T47D (cell line): Measurements from ENCODE around the gene TAC4.

Experiments
- DNase-seq, 2 experiments: peaks; one replicate each; pipeline versions ENCODE4 v3.0.0 to v3.0.0-alpha.2; 2011 to 2012; ENCODE audit warnings: low read depth in 1 of 2, low spot score in 1 of 2
- JUND ChIP-seq: IDR thresholded peaks from 2 replicates; pipeline ENCODE4 v1.6.1; 2012; ENCODE audit warnings: low read depth
- in situ Hi-C: cut with HindIII; loops from 2 replicates; pipeline ENCODE4 v1.10.0; 2016; ENCODE audit warnings: low sequenced_read_pairs, low pct_unique_long_range_greater_than_20kb

Gene TAC4, protein sequence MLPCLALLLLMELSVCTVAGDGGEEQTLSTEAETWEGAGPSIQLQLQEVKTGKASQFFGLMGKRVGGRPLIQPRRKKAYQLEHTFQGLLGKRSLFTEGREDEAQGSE

DNA sequence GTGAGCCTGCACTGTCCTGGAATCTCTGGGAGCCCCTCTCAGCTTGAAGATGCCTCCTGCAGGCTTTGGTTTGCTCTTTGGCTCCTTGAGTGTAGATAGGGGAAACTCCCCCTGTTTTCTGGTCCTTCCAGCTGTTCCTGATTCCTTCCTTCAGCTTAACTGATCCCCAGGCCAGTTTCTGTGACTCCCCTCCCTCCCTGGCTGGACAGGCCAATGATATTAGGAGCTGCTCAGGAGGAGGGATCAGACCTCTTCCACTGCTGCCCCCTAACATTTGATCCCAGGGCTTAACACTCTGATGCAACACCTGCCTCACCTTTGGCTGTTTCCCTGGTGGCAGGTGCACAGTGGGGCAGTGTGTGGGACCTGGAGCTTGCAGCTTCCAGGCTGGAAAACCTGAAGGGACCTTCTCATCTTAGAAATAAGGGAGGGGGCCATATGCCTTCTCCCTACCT lies at the start of gene TAC4:
Gene TAC4, minus strand, starts transcription at position 51 of the 455 bp plus-strand sequence. CDS start 52 bp downstream, outside the sequence.
- TF ChIP-seq JUND = no peak
- in situ Hi-C loops = no loop called here
- peak in 1 of 2 experiments; percentile 28 for DNase-seq

GRCh38 chr17:49896860-49897259 lies 49.0 kb upstream of the TAC4 start:
- in situ Hi-C loops = no loop called here
- no peak for DNase-seq
- no peak for TF ChIP-seq JUND

GRCh38 chr17:49896222-49896621 lies 48.4 kb upstream of the TAC4 start:
- no peak for DNase-seq
- in situ Hi-C loops = no loop called here
- no peak for TF ChIP-seq JUND

GRCh38 chr17:49895812-49896211 lies 47.9 kb upstream of the TAC4 start:
- no peak for TF ChIP-seq JUND
- in situ Hi-C loops = no loop called here
- DNase-seq = no peak

DNA sequence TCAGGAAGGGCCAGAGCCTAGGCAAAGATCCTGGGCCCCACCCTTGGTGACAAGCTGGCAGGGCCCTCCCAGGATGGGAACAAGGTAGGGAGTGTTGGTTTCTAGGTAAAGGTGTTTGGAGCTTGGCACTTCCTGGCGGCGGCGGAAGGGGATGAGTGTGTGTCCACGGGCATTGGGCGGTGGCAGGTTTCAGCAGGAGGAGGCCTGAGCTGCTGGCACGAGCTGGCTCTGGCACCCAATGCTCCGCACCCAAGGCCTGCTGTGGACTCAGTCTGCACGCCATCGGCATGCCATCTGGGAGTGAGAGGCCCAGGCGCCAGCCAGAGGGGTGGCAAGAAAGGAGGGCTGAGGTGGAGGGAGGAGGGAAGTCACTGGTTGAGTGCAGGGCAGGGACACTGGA lies 46.9 kb upstream of the TAC4 start:
- in situ Hi-C loops = no loop called here
- TF ChIP-seq JUND = no peak
- DNase-seq = no peak

DNA sequence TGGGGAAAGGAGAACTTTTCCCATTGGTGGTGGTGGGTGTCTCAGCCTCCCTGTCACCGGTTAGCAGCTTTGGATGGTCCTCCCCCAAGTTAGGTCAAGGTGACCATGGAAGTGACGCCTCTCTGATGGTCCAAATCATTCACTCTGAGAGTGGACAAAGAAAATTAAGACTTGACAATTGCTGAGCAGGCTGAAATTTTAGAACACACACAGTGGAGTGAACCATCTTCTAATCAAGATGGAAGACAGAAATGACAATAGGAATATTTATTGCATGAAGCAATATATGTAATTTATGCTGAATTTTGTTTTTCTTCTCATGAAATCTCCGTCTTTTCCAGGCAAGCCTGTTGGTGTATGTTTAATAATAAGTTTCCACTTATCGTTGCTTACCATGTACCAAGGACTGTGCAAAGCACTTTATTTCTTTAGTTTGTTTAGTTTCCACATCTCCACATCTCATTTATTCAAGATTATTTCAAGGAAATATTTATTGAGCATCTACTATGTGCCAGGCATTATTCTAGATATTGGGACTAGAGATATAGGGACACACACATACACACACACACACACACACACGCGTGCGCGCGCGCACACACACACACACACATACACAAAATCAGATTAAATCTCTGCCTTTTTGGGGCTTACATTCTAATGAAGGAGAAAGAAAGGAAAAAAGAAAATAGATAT lies 44.0 kb upstream of the TAC4 start:
- in situ Hi-C loops = no loop called here
- DNase-seq = no peak
- no peak for TF ChIP-seq JUND

DNA sequence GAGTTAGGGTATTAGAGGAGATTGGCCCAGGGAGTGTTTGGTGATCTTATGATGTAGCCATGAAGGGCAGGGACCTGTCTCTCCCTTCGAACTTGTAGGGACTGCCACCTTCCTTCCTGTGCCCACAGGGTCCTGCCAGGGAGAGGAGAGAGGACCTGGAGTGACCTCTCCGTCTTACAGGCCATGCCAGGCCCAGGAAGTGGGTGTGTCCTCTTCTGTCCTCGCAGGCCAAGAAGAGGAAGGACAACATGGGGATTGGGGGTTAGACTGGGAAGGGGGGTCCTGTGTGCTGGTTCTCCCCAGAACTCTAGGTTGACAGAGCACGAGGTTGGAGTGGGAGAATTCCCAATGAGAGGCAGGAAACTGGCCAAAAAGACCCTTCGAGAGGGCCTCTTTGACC lies 43.4 kb upstream of the TAC4 start:
- in situ Hi-C loops = no loop called here
- no peak for DNase-seq
- no peak for TF ChIP-seq JUND

DNA sequence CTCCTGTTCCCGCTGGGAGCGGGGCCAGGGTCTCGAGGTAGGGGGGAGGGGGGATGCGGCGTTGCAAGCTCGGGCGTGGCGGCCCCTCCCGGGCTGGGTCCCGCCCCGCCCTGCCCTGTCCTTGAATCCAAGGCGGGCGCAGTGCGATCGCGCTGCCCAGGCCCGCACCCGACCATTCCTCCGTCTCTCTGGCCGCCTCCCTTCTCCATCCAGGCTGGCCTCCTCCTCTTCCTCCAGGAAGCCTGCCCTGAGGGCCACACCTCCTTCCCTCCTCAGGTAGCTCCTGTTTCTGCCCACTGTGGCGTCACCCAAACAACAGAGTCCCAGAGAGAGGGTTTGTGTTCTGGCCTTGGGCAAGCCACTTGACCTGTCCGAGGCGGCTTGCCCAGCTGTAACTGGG lies 43.0 kb upstream of the TAC4 start:
- TF ChIP-seq JUND = no peak
- in situ Hi-C loops = no loop called here
- DNase-seq = peak; percentile 77 to 93

- peak in 1 of 2 experiments; percentile 76 for DNase-seq
- in situ Hi-C loops = no loop called here
- no peak for TF ChIP-seq JUND
Observed at GRCh38 chr17:49890077-49890821, 42.4 kb upstream of the TAC4 start.

DNA sequence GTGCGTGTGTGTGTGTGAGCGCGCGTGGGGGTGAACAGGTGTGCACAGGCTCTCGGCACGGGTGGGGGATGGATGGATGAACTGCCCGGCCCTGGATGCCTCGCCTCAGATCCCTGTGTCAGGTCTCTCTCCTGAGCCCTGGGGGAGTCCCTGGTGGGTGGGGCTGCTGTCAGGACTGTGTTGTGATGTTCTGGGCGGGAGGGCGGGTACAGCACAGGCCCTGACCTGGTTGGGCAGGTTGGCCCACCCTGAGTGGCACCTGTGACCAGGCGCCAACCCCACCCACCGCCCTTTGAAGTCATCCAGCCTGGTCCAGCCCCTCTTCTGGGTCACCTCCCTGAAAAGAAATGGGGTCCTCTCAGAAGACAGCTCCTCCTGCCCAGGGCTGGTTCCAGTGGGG lies 41.6 kb upstream of the TAC4 start:
- DNase-seq = peak; percentile 80 to 89
- in situ Hi-C loops = no loop called here
- TF ChIP-seq JUND = no peak

DNA sequence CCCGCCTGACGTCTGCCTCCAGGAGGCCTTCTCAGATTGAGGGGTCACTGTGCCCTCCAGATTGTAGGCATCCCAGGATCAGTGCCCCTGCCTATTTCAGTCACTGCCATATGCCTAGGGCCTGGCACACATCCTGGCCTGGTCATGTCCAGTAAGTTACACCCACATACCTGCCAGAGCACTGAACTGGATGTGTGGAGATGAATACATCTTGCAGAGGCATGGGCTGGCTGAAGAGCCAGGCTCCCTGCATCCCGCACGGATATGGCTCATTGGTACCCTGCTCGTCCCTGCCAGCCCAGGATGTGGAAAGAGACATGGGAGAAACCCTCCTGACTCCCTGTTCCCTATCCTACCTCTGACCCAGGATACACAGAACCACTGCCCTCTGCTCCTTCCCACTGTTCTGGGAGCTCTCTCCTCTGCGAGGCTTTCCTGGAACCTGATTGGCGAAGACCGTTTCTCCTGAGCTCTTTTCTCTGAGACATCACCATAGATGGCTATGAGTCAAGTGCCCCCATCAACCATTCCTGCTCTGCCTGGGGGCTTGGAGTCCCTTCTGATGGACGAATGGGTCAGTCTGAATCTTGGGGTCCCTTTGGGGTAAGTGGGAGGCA lies 40.0 kb upstream of the TAC4 start:
- in situ Hi-C loops = no loop called here

DNA sequence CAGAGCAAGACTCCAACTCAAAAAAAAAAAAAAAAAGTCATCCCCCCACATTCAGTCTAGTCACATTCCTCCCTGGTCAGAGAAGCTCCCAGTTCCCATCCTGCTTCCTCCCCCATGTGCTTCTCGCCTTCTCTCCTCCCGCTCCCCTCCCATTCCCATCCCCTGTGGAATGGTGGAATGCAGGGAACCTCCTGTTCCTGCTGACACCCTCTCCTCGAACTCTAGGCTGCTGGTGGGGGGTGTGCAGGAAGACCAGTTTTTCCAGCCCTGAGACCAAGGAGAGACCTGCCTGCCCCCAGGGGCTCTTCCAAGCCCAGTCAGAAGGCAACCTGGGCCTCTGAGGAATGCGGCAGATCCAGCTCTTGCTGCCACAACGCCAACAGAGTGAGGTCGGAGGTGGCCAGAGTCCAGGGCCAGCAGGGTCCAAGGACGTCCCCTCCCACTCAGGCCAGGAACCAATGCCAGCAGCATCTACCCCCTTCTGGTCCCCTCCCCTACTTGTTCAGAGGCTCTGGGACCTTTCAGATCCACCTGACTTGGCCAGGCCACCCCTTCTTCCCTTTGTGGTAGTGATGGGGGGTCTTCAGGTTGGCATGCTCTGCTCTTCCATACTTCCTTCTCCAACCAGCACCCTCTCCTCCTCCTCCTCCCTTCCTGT lies 39.3 kb upstream of the TAC4 start:
- DNase-seq = peak; percentile 93 to 100
- in situ Hi-C loops = no loop called here
- TF ChIP-seq JUND = no peak; the same call in 1 of the 2 replicates

More for the DNA sequence above, 40.0 kb upstream of the TAC4 start:
- TF ChIP-seq JUND = no peak
- peak in 1 of 2 experiments; percentile 96 for DNase-seq

GRCh38 chr17:49886036-49886435 lies 38.2 kb upstream of the TAC4 start:
- no peak for TF ChIP-seq JUND
- in situ Hi-C loops = no loop called here
- no peak for DNase-seq
